ES-I3 (cell line): ENCODE data around the gene F7.
"Not testable (repeated sequence)": the region's sequence is repeated elsewhere in the genome, so short reads cannot be mapped to it uniquely, and the experiment has no call there.

Experiments used
- H3K36me3 ChIP-seq: 2 replicates; pipeline ENCODE4 v1.6.1; 2013; ENCODE audit warnings: mild to moderate bottlenecking, low read length, control low read depth, moderate library complexity; ENCODE audit not compliant: insufficient read depth
- H3K4me1 ChIP-seq: 2 replicates; pipeline ENCODE4 v1.6.1; 2013; ENCODE audit warnings: mild to moderate bottlenecking, control low read depth, low read length; ENCODE audit not compliant: insufficient read depth
- H3K9ac ChIP-seq: 2 replicates; pipeline ENCODE4 v1.6.1; 2013; ENCODE audit warnings: low read depth, mild to moderate bottlenecking, low read length, moderate library complexity
- H3K9me3 ChIP-seq: 2 replicates; pipeline ENCODE4 v1.6.1; 2013; ENCODE audit warnings: mild to moderate bottlenecking, low read length, moderate library complexity; ENCODE audit not compliant: control insufficient read depth, insufficient read depth

The F7 gene

GRCh38 chr13:113105032-113105920, at the start of gene F7:
Gene F7 (plus strand): TSS chr13:113105791. CDS start chr13:113105842, 51 bp downstream.
- Histone ChIP-seq H3K9me3 (no peaks in the 10 kb centered on the region), H3K36me3 (no peaks in the 10 kb centered on the region), H3K4me1 (peaks cover 11% of the 10 kb centered on the region; the same call in 1 of the 2 replicates), H3K9ac (no peak within 1 kb of the TSS)

GRCh38 chr13:113057084-113057483, 48.5 kb upstream of the F7 start:
- no peak overlapping the region for H3K9ac ChIP-seq
- H3K9me3 ChIP-seq, result no peaks in the 10 kb centered on the region
- H3K4me1 ChIP-seq, result peaks cover 4% of the 10 kb centered on the region; the same call in 1 of the 2 replicates

DNA sequence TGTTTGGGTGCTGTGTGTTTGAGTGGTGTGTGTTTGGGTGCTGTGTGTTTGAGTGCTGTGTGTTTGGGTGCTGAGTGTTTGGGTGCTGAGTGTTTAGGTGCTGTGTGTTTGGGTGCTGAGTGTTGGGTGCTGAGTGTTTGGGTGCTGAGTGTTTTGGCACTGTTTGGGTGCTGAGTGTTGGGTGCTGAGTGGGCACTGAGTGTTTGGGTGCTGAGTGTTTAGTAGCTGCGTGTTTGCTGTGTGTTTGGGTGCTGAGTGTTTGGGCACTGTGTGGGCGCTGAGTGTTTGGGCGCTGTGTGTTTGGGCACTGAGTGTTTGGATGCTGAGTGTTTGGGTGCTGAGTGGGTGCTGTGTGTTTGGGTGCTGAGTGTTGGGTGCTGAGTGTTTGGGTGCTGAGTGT, 48.0 kb upstream of the F7 start:
- H3K9ac ChIP-seq, H3K36me3 ChIP-seq, H3K9me3 ChIP-seq, H3K4me1 ChIP-seq: not testable (repeated sequence)

More at GRCh38 chr13:113057084-113057483, 48.5 kb upstream of the F7 start:
- H3K36me3 ChIP-seq, result peaks cover 3% of the 10 kb centered on the region; the same call in 1 of the 2 replicates

- peaks cover 4% of the 10 kb centered on the region; the same call in 1 of the 2 replicates for H3K4me1 ChIP-seq
Measured at GRCh38 chr13:113058129-113058987, 47.2 kb upstream of the F7 start.

DNA sequence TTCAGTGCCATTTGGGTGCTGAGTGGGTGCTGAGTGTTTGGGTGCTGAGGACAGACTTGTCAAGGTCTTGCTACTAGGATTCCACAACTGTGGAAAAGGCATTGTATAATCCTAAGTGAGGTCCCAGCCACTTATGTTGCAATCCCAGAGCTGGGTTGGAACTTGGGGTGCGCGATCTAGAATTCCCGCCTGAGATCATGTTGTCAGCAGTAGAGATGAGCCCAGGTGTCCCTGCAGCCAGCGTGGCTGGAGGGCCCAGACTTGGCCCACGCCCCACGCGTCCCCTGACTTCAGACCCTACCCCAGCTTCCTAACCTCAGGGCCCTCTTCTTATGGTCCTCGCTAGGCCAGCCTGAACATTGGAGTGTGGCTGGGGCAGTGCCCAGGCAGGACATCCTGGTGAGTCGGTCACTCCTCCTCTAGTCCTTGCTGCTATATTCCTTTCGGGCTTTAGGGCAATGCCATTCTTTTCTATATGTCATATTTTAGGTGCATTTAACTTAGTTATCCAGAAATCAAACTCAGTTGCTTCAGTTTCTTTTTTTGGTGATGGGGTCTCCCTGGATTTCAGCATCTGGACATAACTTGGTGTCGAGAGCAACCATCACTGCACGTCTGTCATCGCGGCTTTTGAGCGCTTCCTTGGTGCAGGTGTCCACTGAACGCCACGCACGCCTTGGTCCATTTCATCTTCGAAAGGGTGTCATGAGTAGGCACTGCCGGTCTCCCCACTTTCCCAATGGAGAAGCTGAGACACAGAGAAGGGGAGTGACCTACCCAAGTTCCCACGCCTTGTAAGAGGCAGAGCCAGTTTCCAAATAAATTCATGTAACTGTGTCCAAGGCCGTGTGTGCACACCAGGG, 46.4 kb upstream of the F7 start:
- Histone ChIP-seq H3K9me3 (no peaks in the 10 kb centered on the region), H3K9ac (no peak overlapping the region), H3K36me3 (no peaks in the 10 kb centered on the region)

More at GRCh38 chr13:113058129-113058987, 47.2 kb upstream of the F7 start:
- H3K36me3 ChIP-seq, result no peaks in the 10 kb centered on the region
- H3K9me3 ChIP-seq, result no peaks in the 10 kb centered on the region
- no peak overlapping the region for H3K9ac ChIP-seq

DNA sequence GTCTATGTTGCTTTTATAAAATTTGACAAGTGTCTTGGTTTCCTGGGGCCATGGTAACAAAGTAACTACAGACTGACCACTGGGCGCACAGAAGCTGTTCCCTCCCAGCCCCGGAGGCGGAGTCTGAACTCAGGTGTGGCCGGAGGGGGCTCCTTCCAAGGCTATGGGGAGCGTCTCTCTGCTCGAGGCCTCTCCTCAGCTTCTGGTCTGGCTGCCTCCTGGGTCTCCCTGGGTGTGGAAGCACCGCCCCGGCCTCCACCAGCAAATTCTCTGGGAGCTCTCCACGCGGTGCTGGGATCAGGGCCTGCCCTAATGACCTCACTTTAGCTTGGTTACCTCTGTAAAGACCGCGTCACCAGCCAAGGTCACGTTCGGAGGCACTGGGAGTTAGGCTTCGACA, 45.7 kb upstream of the F7 start:
- Histone ChIP-seq H3K4me1 (peaks cover 4% of the 10 kb centered on the region; the same call in 1 of the 2 replicates), H3K9ac (no peak overlapping the region), H3K9me3 (no peaks in the 10 kb centered on the region), H3K36me3 (no peaks in the 10 kb centered on the region)

More for the DNA sequence above, 46.4 kb upstream of the F7 start:
- peaks cover 4% of the 10 kb centered on the region; the same call in 1 of the 2 replicates for H3K4me1 ChIP-seq

- Histone ChIP-seq H3K4me1 (no peaks in the 10 kb centered on the region; the same call in 1 of the 2 replicates), H3K36me3 (no peaks in the 10 kb centered on the region), H3K9me3 (no peaks in the 10 kb centered on the region), H3K9ac (no peak overlapping the region)
Measured at GRCh38 chr13:113060557-113061270, 44.9 kb upstream of the F7 start.

GRCh38 chr13:113061271-113061625, 44.3 kb upstream of the F7 start:
- Histone ChIP-seq H3K9ac (no peak overlapping the region), H3K4me1 (no peaks in the 10 kb centered on the region; the same call in 1 of the 2 replicates), H3K36me3 (no peaks in the 10 kb centered on the region), H3K9me3 (no peaks in the 10 kb centered on the region)

GRCh38 chr13:113061796-113062425, 43.7 kb upstream of the F7 start:
- Histone ChIP-seq H3K9ac (no peak overlapping the region), H3K36me3 (no peaks in the 10 kb centered on the region), H3K9me3 (no peaks in the 10 kb centered on the region), H3K4me1 (no peaks in the 10 kb centered on the region; the same call in 1 of the 2 replicates)

- no peaks in the 10 kb centered on the region for H3K9me3 ChIP-seq
Measured at GRCh38 chr13:113062691-113063090, 42.9 kb upstream of the F7 start.

DNA sequence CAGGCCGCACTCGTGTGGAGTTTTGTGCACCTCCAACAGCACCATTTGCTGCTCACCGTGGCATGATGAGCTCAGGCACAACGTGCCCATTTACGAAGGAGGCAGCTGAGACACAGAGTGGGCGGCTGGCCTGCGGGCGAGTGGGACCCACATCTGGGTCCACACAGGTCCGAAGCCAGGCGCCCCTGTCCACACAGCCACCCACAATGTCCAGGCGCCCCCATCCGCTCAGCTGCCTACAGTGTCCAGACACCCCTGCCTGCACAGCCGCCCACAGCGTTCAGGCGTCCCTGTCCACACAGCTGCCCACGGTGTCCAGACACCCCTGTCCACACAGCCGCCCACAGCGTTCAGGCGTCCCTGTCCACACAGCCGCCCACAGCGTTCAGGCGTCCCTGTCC, 42.5 kb upstream of the F7 start:
- no peak overlapping the region for H3K9ac ChIP-seq
- no peaks in the 10 kb centered on the region for H3K36me3 ChIP-seq
- H3K4me1 ChIP-seq, result no peaks in the 10 kb centered on the region; the same call in 1 of the 2 replicates
- H3K9me3 ChIP-seq, result no peaks in the 10 kb centered on the region

More at GRCh38 chr13:113062691-113063090, 42.9 kb upstream of the F7 start:
- H3K9ac ChIP-seq, result no peak overlapping the region
- H3K4me1 ChIP-seq, result no peaks in the 10 kb centered on the region; the same call in 1 of the 2 replicates
- H3K36me3 ChIP-seq, result no peaks in the 10 kb centered on the region

GRCh38 chr13:113064000-113064533, 41.5 kb upstream of the F7 start:
- no peaks in the 10 kb centered on the region for H3K36me3 ChIP-seq
- no peaks in the 10 kb centered on the region; the same call in 1 of the 2 replicates for H3K4me1 ChIP-seq
- no peak overlapping the region for H3K9ac ChIP-seq
- no peaks in the 10 kb centered on the region for H3K9me3 ChIP-seq
